Umbilical cord (tissue), 2 donors: ENCODE measurements around the gene PRKG1. TPM values are rescaled to one million over a fixed set of nuclear protein-coding genes. Genes with fewer than 3 reads are reported as not detected.
A peak's percentile ranks its signal among the peaks of the same experiment; 100 is the strongest.

Experiments
- DNase-seq: peaks from one replicate; pipeline ENCODE4 v3.0.0-alpha.2; 2015; ENCODE audit warnings: low spot score
- total RNA-seq: library from RNA; depleted of rRNA; stranded (reverse); fragments of >200 nt; gene quantifications from one replicate; pipeline ENCODE4 v1.2.3, GENCODE V29; 2014; ENCODE audit warnings: low replicate concordance; ENCODE audit not compliant: insufficient read depth

PRKG1 gene
- total RNA-seq: 144 TPM

DNA sequence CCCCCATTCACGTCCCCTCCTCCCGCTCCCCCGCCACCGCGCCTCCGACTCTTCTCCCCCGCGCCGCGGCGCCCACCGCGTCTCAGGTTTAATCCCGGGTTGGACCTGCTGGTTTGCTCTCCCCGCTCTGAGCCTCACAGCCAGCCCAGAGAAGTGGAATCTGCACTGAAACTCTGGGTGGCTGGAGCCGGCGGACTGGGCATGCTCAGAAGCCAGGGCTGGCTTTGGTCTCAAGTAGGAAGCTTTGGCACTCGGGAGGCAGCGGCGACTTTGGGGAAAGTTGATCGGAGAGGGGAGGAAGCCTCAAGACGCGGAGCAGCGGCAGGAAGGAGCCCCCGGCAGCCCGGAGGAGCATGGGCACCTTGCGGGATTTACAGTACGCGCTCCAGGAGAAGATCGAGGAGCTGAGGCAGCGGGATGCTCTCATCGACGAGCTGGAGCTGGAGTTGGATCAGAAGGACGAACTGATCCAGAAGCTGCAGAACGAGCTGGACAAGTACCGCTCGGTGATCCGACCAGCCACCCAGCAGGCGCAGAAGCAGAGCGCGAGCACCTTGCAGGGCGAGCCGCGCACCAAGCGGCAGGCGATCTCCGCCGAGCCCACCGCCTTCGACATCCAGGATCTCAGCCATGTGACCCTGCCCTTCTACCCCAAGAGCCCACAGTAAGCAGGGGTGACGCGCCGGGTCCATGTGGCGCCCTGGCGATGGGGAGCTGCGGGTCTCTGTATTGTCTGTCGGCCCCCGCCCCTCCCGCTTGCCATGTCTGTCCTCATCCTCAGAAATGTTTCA, at the start of gene PRKG1:
Gene PRKG1 (plus strand): TSS at position 250 of the 791 bp plus-strand sequence.
- peak; percentile 88 for DNase-seq

DNA sequence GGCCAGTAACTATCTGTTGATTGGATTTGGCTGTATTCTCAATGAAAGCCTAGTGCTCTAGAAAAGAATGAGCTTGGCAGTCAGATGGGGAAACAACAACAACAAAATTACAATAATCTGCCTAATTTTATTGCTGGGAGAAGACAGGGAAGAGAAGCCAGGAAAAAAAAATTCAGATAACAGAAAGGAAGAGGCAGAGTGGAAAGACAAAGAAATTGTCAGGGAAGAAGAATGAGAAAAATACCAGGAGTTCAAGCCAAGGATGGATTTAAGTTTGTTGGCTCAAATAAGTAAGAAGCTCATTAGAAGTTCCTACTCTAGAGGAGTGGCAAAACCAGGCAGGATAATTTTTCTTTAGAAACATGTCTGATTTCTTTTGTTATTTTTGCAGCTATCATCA, 45.9 kb upstream of the PRKG1 start:
- DNase-seq: peak; percentile 34

DNA sequence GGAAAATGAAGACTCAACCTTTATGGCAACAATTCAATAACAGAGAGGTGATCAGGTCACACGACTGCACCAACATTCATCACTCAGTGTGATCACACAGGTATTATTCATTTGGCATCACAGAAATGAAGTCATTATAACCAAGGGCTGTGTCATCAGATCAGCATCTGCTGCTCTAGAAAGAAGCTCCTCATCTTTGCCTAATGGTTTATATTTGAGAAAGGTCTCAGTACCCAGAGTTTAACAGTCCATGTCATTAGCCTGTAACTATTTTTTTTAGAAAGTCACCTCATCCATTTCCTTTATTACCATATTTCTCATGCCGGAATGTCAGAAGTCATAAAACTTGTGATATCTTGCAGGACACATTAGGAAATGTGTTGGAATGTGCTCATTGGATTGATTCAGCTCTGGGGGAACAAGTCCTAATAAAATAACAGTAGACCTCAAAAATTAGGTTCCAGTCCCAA, 45.1 kb upstream of the PRKG1 start:
- DNase-seq: peak; percentile 29

DNA sequence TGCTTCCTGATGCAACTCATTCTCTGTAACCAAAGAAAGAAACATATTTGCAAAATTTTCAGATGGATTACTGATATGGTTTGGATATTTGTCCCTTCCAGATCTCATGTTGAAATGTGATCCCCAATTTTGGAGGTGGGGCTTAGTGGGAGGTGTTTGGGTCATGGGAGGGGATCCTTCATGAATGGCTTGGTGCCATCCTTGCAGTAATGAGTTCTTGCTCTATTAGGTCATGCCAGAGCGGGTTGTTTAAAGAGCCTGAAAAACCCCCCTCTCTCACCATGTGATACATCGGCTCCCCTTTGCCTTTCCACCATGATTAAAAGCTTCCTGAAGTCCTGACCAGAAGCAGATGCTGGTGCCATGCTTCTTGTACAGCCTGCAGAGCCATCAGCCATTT, 43.8 kb upstream of the PRKG1 start:
- DNase-seq: no peak

DNA sequence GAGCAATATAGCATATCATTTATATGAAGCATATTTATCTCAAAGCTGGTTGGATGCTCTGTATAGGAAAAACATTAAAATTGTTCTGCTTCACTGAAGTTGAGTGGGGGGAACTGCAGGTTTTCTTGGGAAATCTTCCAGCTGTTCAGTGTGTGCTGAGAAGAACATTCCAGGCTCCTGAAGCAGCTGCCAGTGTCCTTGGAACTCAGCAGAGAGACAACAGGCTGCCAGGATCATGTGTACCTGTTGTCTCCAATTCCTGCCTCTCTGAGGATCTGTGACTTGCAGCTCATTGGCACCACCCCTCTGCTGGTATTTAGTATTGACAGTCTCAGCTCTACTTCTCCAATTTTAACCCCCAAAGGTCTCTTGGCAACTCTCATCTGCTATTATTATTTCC, 42.3 kb upstream of the PRKG1 start:
- DNase-seq: no peak

DNA sequence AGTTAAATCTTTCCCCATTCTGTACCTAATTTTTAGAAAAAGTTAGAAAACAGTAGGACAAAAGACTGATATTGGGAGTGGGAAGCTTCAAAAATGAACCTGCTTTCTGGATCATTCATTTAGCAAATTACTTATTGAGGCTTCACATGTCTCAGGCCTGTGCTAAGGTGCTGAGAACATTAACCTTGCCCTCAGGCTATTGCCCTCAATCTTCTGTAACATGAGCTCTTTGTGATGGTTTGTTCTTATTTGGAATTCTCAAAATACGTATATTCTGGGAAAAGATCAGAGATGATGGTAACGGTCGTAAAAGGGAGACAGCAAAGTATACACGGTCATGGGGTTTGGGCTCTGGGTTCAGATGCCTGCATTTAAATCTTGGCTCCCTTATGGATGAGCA, 39.5 kb upstream of the PRKG1 start:
- no peak for DNase-seq

DNA sequence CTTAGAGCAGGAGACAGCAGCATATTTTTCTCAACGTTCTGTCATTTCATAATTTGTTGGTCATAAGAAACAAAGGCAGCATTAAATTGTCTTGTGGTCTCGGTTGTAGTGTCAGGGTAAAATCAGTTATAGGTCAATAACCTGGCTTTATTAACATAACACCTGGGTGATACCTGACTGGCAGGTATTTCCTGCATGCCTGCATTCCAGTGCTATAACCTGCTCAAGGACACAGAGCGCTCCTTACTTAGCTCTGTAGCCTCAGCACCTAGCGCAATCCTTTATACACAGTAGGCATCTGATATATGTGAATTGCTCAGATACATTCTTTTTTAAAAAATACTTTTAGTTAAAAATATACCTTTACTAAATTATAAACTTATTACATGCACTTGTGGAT, 38.9 kb upstream of the PRKG1 start:
- no peak for DNase-seq

DNA sequence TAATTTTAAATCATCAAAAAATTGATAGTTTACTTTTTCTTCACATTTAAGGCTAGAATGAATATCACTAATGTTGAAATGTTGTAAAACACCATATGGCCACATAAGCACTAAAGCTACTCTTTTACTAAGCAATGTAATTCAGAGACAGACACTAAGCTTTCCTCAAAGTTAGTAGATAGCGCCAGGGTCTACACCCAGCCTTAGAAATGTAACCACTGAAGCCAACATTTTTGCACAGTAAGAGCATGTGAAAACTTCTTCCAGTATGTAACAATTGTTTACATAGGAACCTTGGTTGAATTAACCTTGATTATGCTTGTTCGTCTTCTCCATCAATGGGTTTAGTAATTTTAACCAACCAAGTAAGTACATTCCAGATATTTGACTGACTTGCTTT, 28.4 kb upstream of the PRKG1 start:
- DNase-seq: peak; percentile 94

DNA sequence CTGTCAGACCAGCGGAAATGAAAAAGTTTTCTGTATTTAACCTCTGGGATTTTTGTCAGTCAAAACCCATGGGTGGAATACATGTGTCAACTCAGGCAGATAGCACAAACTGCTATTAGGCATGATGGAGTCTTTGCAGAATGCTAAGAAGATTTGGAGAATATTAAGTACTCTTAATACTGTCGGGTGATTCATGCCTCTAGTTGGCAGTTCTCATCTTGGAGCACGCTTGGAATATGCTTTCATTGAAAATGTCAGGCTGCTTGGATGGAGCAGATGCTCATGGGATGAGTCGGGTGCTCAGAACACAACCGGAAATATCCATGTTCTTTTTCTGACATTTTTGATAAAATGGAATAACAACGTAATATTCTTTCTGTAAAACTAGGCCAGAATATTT, 27.6 kb upstream of the PRKG1 start:
- DNase-seq: peak; percentile 94

DNA sequence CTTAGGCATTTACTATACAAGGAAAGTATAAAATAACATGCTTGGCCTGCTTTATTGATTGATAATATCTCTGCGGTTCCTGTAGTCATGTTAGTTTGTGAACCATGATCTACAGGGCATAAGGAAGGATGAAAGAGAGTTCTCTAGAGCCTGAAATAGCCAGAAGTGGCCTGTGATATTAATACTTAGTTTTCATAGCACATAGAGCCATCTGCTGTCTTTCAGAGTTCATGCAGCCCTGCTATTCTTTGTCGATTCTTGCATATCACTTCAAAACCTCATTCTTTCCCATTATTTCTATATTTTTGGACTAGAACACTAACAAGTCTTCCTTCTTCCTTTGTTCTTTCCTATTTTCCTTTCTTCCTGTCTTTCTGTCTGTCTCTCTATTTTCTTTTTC, 26.4 kb upstream of the PRKG1 start:
- DNase-seq: peak; percentile 62

DNA sequence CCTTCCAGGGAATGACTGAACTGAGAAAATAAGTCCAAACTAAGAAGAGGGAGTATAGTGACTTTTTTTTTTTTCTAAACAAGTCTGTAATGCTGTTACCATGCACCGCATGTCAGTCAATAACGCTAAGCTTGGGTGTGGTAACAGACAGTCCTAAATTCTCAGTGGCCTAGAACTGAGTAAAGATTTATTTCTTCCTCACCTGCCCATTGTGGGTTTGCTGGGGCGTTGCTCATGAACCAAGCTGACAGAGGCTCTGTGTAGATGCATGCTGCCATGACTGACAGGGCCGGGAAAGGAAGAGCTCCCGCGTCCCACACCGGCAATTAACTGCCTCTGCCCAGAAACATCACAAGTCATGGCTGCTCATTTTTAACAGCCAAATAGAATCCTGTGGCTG, 25.5 kb upstream of the PRKG1 start:
- no peak for DNase-seq

DNA sequence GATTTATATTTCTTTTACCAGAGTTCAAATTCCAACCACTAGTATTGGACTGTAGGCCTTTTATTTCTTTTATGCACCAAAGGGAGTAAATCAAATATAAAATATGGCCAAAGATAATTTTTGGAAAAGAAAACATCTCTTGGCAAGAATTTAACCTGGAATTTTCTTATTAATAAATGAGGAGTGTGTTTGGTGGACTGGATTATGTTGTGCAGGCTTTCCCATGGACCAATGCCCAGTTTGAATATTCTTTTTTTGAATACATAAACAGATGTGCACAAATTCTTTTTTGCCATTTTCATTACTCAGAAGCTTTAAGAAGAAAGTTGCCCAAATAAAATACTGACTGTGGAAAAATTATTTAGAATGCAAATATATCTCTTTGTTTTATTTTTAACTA, 22.1 kb upstream of the PRKG1 start:
- peak; percentile 55 for DNase-seq

DNA sequence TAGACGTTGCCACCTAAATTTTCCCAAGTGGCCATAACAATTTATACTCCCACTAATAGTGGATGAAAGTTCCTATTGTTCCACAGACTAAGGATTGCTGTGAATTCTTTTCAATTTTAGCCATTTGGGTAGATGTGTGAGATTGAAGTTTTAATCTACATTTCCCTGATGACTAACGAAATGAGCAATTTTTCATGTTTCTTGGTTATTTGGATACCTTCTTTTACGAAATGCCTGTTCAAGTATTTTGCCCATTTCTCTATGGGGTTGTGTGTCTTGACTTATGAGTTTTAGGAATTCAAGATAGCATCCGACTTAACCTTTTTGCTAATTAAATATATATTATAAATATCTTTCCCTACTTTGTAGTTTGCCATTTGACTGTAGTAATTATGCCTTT, 16.4 kb upstream of the PRKG1 start:
- no peak for DNase-seq

DNA sequence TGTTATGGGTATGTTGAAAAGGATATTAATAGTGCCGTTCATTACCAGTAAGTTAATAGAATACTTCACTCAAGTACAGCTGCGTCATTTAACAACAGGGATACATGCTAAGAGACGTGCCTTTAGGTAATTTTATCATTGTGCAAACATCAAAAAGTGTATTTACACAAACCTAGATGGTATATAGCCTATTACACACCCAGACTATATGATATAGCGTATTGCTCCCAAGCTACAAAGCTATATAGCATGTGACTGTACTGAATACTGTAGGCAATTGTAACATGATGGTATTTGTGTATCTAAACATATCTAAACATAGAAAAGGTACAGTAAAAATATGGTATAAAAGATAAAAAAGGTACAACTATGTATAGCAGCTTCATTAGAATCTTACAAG, 11.1 kb upstream of the PRKG1 start:
- DNase-seq: no peak

DNA sequence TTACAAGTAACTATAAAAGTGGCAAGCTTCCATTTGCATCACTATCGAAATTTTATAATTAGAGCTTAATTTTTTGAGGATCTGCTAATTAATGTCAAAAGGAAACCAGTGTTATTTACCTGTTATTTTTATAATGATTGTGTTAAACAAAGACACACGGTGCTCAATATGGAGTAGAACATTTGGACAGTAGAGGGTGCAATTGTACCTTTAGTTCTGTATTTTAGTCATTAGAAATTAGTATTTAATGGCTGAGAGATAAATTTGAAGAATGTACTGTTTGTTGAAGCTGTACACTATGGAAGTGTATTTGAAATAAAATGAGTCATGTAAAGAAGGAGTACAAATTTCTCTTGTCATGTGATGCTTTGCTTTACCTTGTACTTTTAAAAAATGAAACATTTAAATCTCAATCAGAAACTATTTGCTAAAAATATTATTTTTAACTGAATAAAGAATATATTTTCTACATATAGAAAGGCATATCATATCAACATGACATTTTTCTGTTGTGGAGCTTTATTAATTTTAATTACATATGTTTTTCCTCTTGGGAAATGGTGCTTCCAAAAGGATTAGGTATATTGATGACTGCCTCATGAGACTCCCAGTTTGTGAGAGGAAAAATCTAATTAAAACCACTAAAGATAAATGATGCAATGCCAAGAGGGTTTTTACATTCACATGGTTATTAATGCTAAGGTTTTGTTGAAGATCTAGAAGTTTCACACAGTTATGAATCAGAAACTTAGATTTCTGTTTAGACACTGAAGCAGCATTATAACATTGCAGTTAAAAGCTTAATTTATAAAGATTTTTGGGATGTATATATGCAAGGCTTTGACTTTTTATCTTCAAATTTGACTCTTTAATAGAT, 10.4 kb upstream of the PRKG1 start:
- DNase-seq: peak; percentile 58

DNA sequence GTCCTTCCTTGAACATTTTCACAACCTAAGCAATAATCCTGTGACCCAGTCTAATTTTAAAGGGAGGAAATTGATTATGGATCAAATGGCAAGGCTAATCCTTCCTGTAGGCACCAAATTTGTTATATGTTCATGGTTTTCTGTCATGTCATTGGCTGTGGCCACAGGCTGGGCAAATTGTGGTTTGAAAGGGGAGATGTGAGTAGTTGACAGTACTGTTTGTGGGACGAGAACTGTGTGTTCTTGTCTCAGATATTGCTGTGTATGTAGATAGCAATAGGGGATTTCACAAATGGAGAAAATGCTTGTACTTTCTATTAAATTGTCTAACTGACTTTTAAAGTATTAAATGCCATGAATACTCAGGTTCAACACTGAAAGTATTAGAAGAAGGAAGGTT, 8.1 kb upstream of the PRKG1 start:
- DNase-seq: no peak

DNA sequence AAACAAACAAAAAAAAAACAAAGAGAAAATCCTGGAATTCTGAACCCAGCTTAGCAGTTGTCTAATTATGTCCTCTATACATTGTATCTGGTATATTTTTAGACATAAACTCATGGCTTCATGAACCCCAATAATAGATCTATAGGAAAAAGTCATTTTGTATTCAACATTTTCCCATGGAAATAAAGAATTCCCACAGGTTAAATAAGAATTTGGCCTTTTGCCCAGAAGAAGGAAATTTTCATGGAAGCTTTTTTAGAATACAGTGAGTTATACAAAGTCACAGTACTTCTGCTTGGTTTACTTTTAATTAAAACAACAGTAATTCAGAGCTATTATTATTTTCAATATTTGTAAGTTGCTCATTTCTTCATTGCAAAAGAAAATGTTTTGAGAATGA, 2.1 kb upstream of the PRKG1 start:
- DNase-seq: no peak

DNA sequence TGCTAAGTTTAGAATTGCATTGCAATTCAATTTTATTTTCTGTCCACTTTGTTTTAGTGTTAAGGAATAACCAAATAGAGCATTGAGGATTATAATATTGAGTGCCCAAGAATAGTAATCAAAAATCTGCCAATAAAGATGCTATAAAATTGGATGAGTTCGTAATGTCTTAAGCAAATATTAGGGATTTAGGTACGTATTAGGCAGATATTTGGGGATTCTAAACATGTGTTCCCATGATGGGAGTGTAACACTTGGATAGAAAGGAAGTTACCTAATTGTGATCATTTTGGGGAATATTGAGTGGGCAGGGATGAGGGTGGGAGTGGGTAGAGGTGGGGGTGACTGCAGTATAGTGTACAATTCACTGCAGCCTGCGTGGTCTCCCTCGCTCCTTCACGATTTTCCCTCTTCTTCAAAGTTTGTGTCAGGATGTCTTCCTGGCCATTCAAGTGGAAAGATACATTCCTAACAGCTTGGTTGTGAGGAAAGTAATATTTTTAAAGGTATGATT, 1.3 kb upstream of the PRKG1 start:
- no peak for DNase-seq

DNA sequence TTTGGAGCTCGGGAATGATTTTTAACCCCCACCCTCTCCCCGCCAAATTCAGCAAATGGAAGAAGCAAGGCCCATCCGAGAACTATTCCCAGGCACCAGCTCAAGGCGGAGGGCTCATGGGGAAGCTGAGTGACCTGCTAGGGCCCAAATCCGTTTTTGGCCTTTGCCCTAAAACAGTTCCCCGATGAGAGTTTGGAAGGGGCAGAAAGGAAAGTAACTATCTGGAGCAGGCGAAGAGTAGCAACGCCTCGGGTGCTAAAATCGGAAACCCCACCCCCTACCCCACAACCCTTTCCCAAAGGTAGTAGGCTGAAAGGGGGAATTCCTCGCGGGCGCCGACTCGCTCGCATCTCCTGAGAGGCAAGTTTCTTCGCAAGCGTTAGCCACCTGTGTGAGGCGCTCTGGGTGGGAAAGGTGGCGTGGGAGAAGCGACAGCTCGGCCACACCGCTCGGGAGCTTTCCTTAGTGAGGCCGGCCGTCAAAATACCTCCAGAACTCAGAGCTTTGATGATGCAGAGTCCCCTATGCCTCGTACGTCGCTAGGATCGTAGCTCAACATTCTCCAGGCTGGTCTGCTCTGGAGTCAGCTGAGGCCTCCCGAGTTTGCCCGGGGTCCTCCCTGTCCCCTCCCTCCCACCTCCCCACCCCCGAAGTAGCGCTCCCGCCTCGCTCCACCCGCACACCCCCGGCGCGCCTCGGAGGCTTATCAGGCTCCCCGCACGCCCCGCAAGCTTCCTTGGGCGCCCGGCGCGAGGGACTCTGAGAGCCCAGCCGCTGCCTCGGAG, 642 bp upstream of the PRKG1 start:
- DNase-seq: peak; percentile 51

DNA sequence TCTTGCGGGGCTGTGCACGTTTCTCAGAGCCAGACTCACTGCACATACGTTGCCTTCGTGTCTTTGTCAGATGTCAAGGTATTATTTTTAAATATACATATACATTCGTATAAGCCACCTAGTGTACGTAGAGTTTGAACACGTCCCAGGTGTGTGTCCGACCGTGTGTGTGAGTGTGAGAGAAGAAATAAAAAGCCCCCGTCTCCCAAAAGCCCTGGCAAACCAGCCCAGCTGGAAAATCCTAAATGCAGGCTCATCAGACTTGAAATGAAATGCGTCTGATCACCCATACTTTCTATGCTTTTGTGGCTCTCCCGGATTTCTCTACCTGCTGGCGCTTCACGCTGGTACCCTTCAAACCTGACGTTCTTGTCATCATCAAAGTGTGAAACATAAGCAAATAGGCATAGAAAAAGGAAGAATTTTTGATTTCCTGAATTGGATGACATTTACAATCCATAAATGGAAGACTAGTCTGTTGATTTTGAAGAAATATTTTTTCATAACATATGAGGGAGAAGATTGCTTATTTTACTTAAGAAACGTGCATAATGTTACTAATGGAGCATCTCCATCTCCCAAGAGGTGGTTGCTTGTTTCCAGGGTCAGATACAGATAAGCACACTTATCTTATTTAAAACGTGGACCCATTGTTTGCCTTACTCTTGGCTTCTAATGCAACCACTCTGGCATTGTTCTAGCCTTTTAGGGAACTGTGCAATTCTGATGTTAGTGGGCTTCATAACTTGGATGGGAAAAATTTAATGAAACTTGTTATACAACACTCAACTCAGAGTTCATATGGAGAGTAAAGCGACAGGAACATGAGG, 971 bp downstream of the PRKG1 start:
- no peak for DNase-seq

DNA sequence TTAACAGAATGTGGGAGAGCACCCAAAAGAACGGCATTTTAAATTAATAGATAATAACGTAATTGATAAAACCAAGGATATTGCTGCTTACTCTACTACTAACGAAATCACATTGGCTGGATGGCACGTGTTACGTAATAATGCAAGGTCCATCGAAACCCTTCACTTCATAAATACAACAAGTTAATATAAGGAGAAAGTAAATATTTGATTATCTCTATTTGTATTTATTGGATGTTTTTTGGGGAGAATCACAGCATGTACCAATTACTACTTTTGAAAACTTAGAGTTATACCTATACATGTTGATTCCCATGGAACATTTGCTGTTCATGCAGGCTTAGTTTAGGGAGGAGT, 1.6 kb downstream of the PRKG1 start:
- DNase-seq: no peak
